ENCODE measurements around the gene LYPLA2.

DNA sequence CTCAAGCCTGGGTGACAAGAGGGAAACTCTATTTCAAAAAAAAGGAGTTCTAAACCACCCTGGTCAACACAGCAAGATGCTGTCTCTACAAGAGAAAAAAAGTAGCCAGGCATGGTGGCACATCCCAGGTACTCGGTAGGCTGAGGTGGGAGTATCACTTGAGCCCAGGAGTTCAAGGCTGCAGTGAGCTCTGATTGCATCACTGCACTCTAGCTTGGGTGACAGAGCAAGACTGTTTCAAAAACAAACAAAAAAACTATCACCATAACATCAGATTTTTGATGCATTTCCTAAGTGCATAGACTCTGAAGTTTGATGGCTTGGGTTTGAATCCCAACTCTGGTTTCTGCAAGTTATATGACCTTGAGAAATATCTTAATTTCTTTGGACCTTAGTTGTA, 38.0 kb upstream of the LYPLA2 start:
- TF ChIP-seq, protein P1, sequence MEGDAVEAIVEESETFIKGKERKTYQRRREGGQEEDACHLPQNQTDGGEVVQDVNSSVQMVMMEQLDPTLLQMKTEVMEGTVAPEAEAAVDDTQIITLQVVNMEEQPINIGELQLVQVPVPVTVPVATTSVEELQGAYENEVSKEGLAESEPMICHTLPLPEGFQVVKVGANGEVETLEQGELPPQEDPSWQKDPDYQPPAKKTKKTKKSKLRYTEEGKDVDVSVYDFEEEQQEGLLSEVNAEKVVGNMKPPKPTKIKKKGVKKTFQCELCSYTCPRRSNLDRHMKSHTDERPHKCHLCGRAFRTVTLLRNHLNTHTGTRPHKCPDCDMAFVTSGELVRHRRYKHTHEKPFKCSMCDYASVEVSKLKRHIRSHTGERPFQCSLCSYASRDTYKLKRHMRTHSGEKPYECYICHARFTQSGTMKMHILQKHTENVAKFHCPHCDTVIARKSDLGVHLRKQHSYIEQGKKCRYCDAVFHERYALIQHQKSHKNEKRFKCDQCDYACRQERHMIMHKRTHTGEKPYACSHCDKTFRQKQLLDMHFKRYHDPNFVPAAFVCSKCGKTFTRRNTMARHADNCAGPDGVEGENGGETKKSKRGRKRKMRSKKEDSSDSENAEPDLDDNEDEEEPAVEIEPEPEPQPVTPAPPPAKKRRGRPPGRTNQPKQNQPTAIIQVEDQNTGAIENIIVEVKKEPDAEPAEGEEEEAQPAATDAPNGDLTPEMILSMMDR (IDR thresholded peaks at IDR 0.05) = no peak
- no peak for TF ChIP-seq POLR2A (IDR thresholded peaks at IDR 0.05)
